Colonic mucosa (tissue), 4 donors: ENCODE measurements around the gene PSMB2. TPM values are rescaled to one million over a fixed set of nuclear protein-coding genes. Genes with fewer than 3 reads are reported as not detected.

Source experiments
- DNase-seq: peaks from one replicate; pipeline ENCODE4 v3.0.0-alpha.2; 2020
- H3K27ac ChIP-seq: fragments of 200-600 bp; one replicate; pipeline ENCODE4 v1.8.0; 2021
- H3K27me3 ChIP-seq: fragments of 200-600 bp; one replicate; pipeline ENCODE4 v1.8.0; 2021
- H3K36me3 ChIP-seq: fragments of 200-600 bp; one replicate; pipeline ENCODE4 v1.8.0; 2021
- H3K4me1 ChIP-seq: fragments of 200-600 bp; one replicate; pipeline ENCODE4 v1.8.0; 2021; ENCODE audit warnings: mild to moderate bottlenecking
- H3K4me3 ChIP-seq: fragments of 200-600 bp; one replicate; pipeline ENCODE4 v1.8.0; 2021
- H3K9ac ChIP-seq, 2 donors: one replicate each; pipeline ENCODE4 v1.7.0; 2013; ENCODE audit warnings: control low read depth in 2 of 2, low read depth in 2 of 2, low read length in 2 of 2
- H3K9me3 ChIP-seq: fragments of 200-600 bp; one replicate; pipeline ENCODE4 v1.8.0; 2021
- CTCF ChIP-seq: fragments of 200-600 bp; IDR thresholded peaks from one replicate; pipeline ENCODE4 v1.8.0; 2022; ENCODE audit warnings: antibody characterized with exemption, mild to moderate bottlenecking
- intact Hi-C: fragments of 100-400 bp; cut with DNase I; formaldehyde crosslinking; loops from one replicate; pipeline ENCODE4 v1.14.1; 2022
- total RNA-seq, 2 donors: library from RNA; stranded (reverse); fragmentation: NEBNext Ultra II Directional in 1 of 2; extraction: Animal tissue kit (Norgen Biotek cat#: 25700) in 1 of 2; gene quantifications; one replicate each; pipeline ENCODE4 v1.2.1, GENCODE V29; 2021
- donor health status: healthy.
- donor health status: DM: no; HTN: no; CAD: no.
- donor health status: DM: no; HTN: no; CAD: no.

The PSMB2 gene
- total RNA-seq, 2 donors from 2014 or later, result 48.4 to 73.9 TPM

- DNase-seq, result no peak
- Histone ChIP-seq H3K4me1 (no peaks in the 10 kb centered on the region), H3K9me3 (no peaks in the 10 kb centered on the region), H3K36me3 (no peaks in the 10 kb centered on the region), H3K27ac (no peak overlapping the region), H3K4me3 (no peak overlapping the region), H3K9ac (no peak overlapping the region), H3K27me3 (no peaks in the 10 kb centered on the region)
- TF ChIP-seq CTCF, result no peak
- intact Hi-C loops, result no loop called here
Measured at GRCh38 chr1:35615440-35615839, 25.9 kb downstream of the PSMB2 start.

- no peaks in the 10 kb centered on the region for H3K36me3 ChIP-seq
- no peak overlapping the region for H3K9ac ChIP-seq
- no peak overlapping the region for H3K4me3 ChIP-seq
- H3K4me1 ChIP-seq, result no peaks in the 10 kb centered on the region
- H3K9me3 ChIP-seq, result no peaks in the 10 kb centered on the region
- intact Hi-C loops, result no loop called here
- no peak for DNase-seq
- H3K27me3 ChIP-seq, result no peaks in the 10 kb centered on the region
- no peak overlapping the region for H3K27ac ChIP-seq
- no peak for TF ChIP-seq CTCF
Measured at GRCh38 chr1:35611655-35612054, 29.7 kb downstream of the PSMB2 start.

- Histone ChIP-seq H3K4me1 (no peaks in the 10 kb centered on the region), H3K36me3 (no peaks in the 10 kb centered on the region), H3K9ac (no peak overlapping the region), H3K9me3 (no peaks in the 10 kb centered on the region), H3K4me3 (no peak overlapping the region), H3K27me3 (no peaks in the 10 kb centered on the region), H3K27ac (no peak overlapping the region)
- no peak for DNase-seq
- intact Hi-C loops, result no loop called here
- TF ChIP-seq CTCF, result no peak
Measured at GRCh38 chr1:35605867-35606182, 35.5 kb downstream of the PSMB2 start.

GRCh38 chr1:35605071-35605866 lies 36.1 kb downstream of the PSMB2 start:
- no peaks in the 10 kb centered on the region for H3K4me1 ChIP-seq
- no peaks in the 10 kb centered on the region for H3K9me3 ChIP-seq
- no peak overlapping the region for H3K4me3 ChIP-seq
- no peak for TF ChIP-seq CTCF
- H3K9ac ChIP-seq, result no peak overlapping the region
- no peak overlapping the region for H3K27ac ChIP-seq
- DNase-seq, result no peak
- H3K36me3 ChIP-seq, result no peaks in the 10 kb centered on the region
- H3K27me3 ChIP-seq, result no peaks in the 10 kb centered on the region
- intact Hi-C loops, result no loop called here

GRCh38 chr1:35603941-35604340 lies 37.4 kb downstream of the PSMB2 start:
- no peaks in the 10 kb centered on the region for H3K27me3 ChIP-seq
- DNase-seq, result no peak
- H3K4me3 ChIP-seq, result no peak overlapping the region
- no peak overlapping the region for H3K9ac ChIP-seq
- TF ChIP-seq CTCF, result no peak
- no peak overlapping the region for H3K27ac ChIP-seq
- no peaks in the 10 kb centered on the region for H3K4me1 ChIP-seq
- intact Hi-C loops, result no loop called here
- no peaks in the 10 kb centered on the region for H3K36me3 ChIP-seq
- H3K9me3 ChIP-seq, result no peaks in the 10 kb centered on the region
